ENCODE results near the gene PALMD. TPM values are rescaled to one million over a fixed set of nuclear protein-coding genes. Genes with fewer than 3 reads are reported as not detected.

Gene PALMD
- total and polyA plus RNA-seq, 2 donors from 2014 or later: 10.1 to 25.2 TPM

GRCh38 chr1:99647490-99647889 is 1.6 kb downstream of the PALMD start:
- Histone ChIP-seq H3K9me3 (ENCODE audit: control insufficient read depth in 2 of 3, insufficient read depth in 1 of 3, low read length in 3 of 3) (no peaks in the 10 kb centered on the region), H3K27me3 (ENCODE audit: control insufficient read depth, insufficient read depth, low read length) (no peaks in the 10 kb centered on the region), H3K9ac (ENCODE audit: low read length in 3 of 3) (peak overlapping the region in 1 of 3 donors; percentile 57), H3K27ac (ENCODE audit: low read depth in 2 of 2, low read length in 2 of 2) (peak overlapping the region; percentile 78 to 82), H3K36me3 (ENCODE audit: control insufficient read depth in 2 of 3, insufficient read depth in 3 of 3, low read length in 3 of 3) (no peaks in the 10 kb centered on the region), H3K4me1 (ENCODE audit: control insufficient read depth in 2 of 3, insufficient read depth in 2 of 3, low read depth in 1 of 3, low read length in 3 of 3) (peaks cover 0 to 13% (median 13%) of the 10 kb centered on the region in 3 donors), H3K4me3 (ENCODE audit: low read length in 3 of 3) (peak overlapping the region in 2 of 3 donors; percentile 43 to 57)
- no peak for FAIRE-seq
- no peak for TF ChIP-seq CTCF (IDR thresholded peaks at IDR 0.05; ENCODE audit: borderline replicate concordance, extremely low read depth, insufficient read depth)
- peak in 3 of 5 donors; percentile 16 to 63 (median 37) for DNase-seq
- intact Hi-C loops (cut with DNase I): no loop called here

DNA sequence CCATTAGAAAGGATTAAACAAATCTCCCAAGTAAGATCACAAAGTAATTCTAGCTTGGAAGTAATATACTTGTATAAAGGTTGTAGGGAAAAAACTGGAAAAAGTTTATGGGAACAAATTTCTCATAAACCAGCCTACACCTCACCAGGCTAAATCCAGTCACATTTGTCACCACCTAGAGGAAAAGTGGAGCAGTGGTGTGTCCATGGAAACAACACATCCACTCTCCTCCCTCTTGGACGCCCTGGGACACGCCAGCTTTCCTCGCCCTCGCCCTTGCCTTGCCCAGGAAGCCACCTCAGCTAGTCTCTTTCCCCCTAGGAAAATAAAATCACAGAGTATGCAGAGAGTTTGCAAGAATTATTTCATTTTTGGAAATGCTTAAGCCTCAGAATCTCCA is 2.2 kb downstream of the PALMD start:
- no peak for FAIRE-seq
- TF ChIP-seq CTCF (IDR thresholded peaks at IDR 0.05; ENCODE audit: borderline replicate concordance, extremely low read depth, insufficient read depth): peak; percentile 25

DNA sequence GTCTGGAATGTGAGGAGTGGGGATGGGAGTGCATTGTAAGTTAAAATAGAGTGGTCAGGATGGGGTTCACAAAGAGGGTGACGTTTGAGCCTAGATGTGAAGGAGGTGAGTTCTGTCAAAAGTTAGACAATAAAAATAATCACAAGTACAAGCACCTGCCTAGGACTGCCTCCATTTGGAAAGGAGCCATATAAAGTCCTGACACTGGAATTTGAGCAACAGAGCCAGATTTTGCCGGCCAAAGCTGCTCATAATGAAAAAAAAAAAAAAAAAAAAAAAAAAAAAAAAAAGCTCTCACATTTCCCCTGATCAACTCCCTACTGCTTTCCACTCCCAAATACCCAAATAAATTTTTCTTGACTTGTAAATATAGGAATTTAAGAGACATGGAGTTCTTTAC is 4.1 kb downstream of the PALMD start:
- FAIRE-seq: peak; percentile 21

More for the DNA sequence above, 2.2 kb downstream of the PALMD start:
- H3K36me3 ChIP-seq (ENCODE audit: control insufficient read depth in 2 of 3, insufficient read depth in 3 of 3, low read length in 3 of 3): no peaks in the 10 kb centered on the region
- H3K4me3 ChIP-seq (ENCODE audit: low read length in 3 of 3): peak overlapping the region in 1 of 3 donors; percentile 57
- H3K9me3 ChIP-seq (ENCODE audit: control insufficient read depth in 2 of 3, insufficient read depth in 1 of 3, low read length in 3 of 3): no peaks in the 10 kb centered on the region
- peak in 1 of 5 donors; percentile 66 for DNase-seq
- H3K27ac ChIP-seq (ENCODE audit: low read depth in 2 of 2, low read length in 2 of 2): peak overlapping the region; percentile 78 to 82
- H3K4me1 ChIP-seq (ENCODE audit: control insufficient read depth in 2 of 3, insufficient read depth in 2 of 3, low read depth in 1 of 3, low read length in 3 of 3): peaks cover 0 to 15% (median 13%) of the 10 kb centered on the region in 3 donors
- H3K9ac ChIP-seq (ENCODE audit: low read length in 3 of 3): peak overlapping the region in 1 of 3 donors; percentile 57
- intact Hi-C loops (cut with DNase I): no loop called here
- H3K27me3 ChIP-seq (ENCODE audit: control insufficient read depth, insufficient read depth, low read length): no peaks in the 10 kb centered on the region

More for the DNA sequence above, 4.1 kb downstream of the PALMD start:
- H3K9ac ChIP-seq (ENCODE audit: low read length in 3 of 3): no peak overlapping the region
- peak in 1 of 5 donors; percentile 47 for DNase-seq
- intact Hi-C loops (cut with DNase I): no loop called here
- no peaks in the 10 kb centered on the region for H3K9me3 ChIP-seq (ENCODE audit: control insufficient read depth in 2 of 3, insufficient read depth in 1 of 3, low read length in 3 of 3)
- H3K4me1 ChIP-seq (ENCODE audit: control insufficient read depth in 2 of 3, insufficient read depth in 2 of 3, low read depth in 1 of 3, low read length in 3 of 3): peaks cover 0 to 12% (median 8%) of the 10 kb centered on the region in 3 donors
- no peak overlapping the region for H3K4me3 ChIP-seq (ENCODE audit: low read length in 3 of 3)
- peak overlapping the region; percentile 77 to 87 for H3K27ac ChIP-seq (ENCODE audit: low read depth in 2 of 2, low read length in 2 of 2)
- no peaks in the 10 kb centered on the region for H3K27me3 ChIP-seq (ENCODE audit: control insufficient read depth, insufficient read depth, low read length)
- no peaks in the 10 kb centered on the region for H3K36me3 ChIP-seq (ENCODE audit: control insufficient read depth in 2 of 3, insufficient read depth in 3 of 3, low read length in 3 of 3)
- TF ChIP-seq CTCF (IDR thresholded peaks at IDR 0.05; ENCODE audit: borderline replicate concordance, extremely low read depth, insufficient read depth): no peak
